PC-3 (cell line): ENCODE measurements around the gene PAM16.

Experiments
- CTCF ChIP-seq: fragments of 300-600 bp; sonication (generic); conservative IDR thresholded peaks from 2 replicates; pipeline ENCODE4 v1.5.1; 2017; ENCODE audit warnings: antibody characterized with exemption, low read depth, mild to moderate bottlenecking, low read length
- EZH2 ChIP-seq: fragments of 300-600 bp; sonication (generic); IDR thresholded peaks from one replicate; pipeline ENCODE4 v1.6.1; 2017; ENCODE audit warnings: antibody characterized with exemption, mild to moderate bottlenecking, low read length; ENCODE audit not compliant: unreplicated experiment

GRCh38 chr16:4328782-4329775 lies 22.0 kb downstream of the PAM16 start:
- no peak for TF ChIP-seq CTCF
- no peak for TF ChIP-seq EZH2
